ENCODE measurements around the gene BBS12. TPM values are rescaled to one million over a fixed set of nuclear protein-coding genes. Genes with fewer than 3 reads are reported as not detected.
"Not testable (repeated sequence)": the region's sequence is repeated elsewhere in the genome, so short reads cannot be mapped to it uniquely, and the experiment has no call there.

Gene BBS12
- total and polyA plus RNA-seq, 2 donors from 2014 or later: 8.3 to 9.9 TPM

DNA sequence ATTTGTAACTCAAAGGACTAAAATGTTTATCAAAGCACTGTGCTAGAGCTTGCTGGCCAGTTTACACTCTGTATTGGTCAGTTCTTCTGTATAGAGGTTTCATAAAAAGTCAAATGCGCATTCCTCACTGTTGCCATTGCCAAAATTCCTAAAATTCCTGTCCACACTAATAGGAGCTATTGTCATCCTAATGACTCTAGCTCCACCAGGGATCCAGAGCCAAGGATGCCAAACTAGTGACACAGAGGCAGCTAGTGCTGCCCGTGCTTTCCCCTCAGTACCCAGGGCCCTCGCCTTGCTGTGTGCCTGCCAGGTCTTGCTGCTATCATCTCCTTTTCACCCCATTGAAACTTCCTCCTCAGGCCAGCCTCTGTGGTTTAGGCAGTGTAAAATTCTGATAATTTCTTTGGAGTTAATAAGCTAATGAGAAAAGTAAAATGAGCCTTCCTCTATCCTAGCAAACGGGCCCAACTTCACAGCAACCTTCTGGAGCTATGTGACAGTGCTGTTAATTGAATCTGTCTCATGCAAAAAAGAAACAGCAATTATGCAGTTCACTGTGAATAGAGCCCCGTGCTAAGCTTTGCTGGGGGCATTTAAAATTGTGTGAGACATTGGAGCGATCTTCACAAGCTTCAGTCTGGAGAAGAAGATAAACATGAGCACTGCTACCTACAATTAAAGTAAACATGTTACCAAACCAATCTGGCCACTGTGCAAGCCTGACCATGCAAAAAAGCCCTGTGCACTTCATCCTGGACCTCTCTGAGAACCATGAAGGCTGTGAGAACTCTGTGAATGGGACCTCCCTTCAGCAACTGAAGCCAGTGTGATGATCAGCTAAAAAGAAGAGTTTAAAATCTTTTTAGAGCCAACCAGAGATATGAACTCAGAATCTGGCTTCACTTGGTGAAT, 51.1 kb downstream of the BBS12 start:
- H3K4me3 ChIP-seq (ENCODE audit: low read length in 3 of 3): peak overlapping the region in 1 of 3 donors; percentile 19
- no peaks in the 10 kb centered on the region for H3K9me3 ChIP-seq (ENCODE audit: control insufficient read depth in 2 of 3, insufficient read depth in 1 of 3, low read length in 3 of 3)
- H3K36me3 ChIP-seq (ENCODE audit: control insufficient read depth in 2 of 3, insufficient read depth in 3 of 3, low read length in 3 of 3): no peaks in the 10 kb centered on the region
- DNase-seq (peak in 3 of 5 donors; percentile 7 to 76 (median 34)), FAIRE-seq (no peak)
- TF ChIP-seq, protein P1, sequence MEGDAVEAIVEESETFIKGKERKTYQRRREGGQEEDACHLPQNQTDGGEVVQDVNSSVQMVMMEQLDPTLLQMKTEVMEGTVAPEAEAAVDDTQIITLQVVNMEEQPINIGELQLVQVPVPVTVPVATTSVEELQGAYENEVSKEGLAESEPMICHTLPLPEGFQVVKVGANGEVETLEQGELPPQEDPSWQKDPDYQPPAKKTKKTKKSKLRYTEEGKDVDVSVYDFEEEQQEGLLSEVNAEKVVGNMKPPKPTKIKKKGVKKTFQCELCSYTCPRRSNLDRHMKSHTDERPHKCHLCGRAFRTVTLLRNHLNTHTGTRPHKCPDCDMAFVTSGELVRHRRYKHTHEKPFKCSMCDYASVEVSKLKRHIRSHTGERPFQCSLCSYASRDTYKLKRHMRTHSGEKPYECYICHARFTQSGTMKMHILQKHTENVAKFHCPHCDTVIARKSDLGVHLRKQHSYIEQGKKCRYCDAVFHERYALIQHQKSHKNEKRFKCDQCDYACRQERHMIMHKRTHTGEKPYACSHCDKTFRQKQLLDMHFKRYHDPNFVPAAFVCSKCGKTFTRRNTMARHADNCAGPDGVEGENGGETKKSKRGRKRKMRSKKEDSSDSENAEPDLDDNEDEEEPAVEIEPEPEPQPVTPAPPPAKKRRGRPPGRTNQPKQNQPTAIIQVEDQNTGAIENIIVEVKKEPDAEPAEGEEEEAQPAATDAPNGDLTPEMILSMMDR (IDR thresholded peaks at IDR 0.05; ENCODE audit: borderline replicate concordance, extremely low read depth, insufficient read depth): no peak
- H3K27ac ChIP-seq (ENCODE audit: low read depth in 2 of 2, low read length in 2 of 2): no peak overlapping the region
- no peak overlapping the region for H3K9ac ChIP-seq (ENCODE audit: low read length in 3 of 3)
- peaks cover 0 to 4% (median 0%) of the 10 kb centered on the region in 3 donors for H3K4me1 ChIP-seq (ENCODE audit: control insufficient read depth in 2 of 3, insufficient read depth in 2 of 3, low read depth in 1 of 3, low read length in 3 of 3)
- intact Hi-C loops (cut with DNase I): no loop called here
- no peaks in the 10 kb centered on the region for H3K27me3 ChIP-seq (ENCODE audit: control insufficient read depth, insufficient read depth, low read length)

DNA sequence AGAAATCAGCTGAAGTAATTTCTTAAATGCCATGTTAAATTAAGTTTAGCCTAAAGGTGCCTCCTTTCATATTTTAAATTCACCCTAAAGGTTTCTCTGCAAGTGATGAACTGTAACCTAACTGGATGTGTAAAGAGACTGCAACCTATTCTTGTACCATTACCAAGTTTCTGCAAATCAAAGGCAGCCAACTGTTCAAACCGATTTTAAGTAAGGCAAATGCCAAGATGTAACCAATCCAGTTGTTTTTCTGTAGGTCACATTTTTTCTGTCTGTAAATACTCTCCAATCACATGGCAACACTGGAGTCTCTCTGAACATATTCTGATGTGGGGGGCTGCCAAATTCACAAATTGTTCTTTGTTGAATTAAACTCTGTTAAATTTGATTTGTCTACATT, 51.8 kb downstream of the BBS12 start:
- FAIRE-seq (no peak), DNase-seq (no peak)
- no peaks in the 10 kb centered on the region for H3K27me3 ChIP-seq (ENCODE audit: control insufficient read depth, insufficient read depth, low read length)
- H3K27ac ChIP-seq (ENCODE audit: low read depth in 2 of 2, low read length in 2 of 2): no peak overlapping the region
- H3K9me3 ChIP-seq (ENCODE audit: control insufficient read depth in 2 of 3, insufficient read depth in 1 of 3, low read length in 3 of 3): no peaks in the 10 kb centered on the region
- H3K4me3 ChIP-seq (ENCODE audit: low read length in 3 of 3): no peak overlapping the region
- TF ChIP-seq, protein P1 (IDR thresholded peaks at IDR 0.05; ENCODE audit: borderline replicate concordance, extremely low read depth, insufficient read depth): no peak
- peaks cover 0 to 4% (median 0%) of the 10 kb centered on the region in 3 donors for H3K4me1 ChIP-seq (ENCODE audit: control insufficient read depth in 2 of 3, insufficient read depth in 2 of 3, low read depth in 1 of 3, low read length in 3 of 3)
- H3K9ac ChIP-seq (ENCODE audit: low read length in 3 of 3): no peak overlapping the region
- intact Hi-C loops (cut with DNase I): no loop called here
- H3K36me3 ChIP-seq (ENCODE audit: control insufficient read depth in 2 of 3, insufficient read depth in 3 of 3, low read length in 3 of 3): no peaks in the 10 kb centered on the region

DNA sequence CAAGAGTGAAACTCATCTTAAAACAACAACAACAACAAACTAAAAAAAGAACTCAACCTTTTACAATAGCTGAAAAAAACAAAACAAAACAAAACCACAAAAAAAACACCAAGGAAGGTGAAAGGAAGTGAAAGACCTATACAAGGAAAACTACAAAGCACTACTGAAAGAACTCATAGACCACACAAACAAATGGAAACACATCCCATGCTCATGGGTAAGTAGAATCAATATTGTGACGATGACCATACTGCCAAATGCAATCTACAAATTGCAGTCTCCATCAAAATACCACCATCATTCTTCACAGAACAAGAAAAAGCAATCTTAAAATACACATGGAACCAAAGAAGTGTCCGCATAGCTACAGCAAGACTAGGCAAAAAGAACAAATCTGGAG, 52.6 kb downstream of the BBS12 start:
- intact Hi-C loops (cut with DNase I): no loop called here
- H3K36me3 ChIP-seq (ENCODE audit: control insufficient read depth in 2 of 3, insufficient read depth in 3 of 3, low read length in 3 of 3): no peaks in the 10 kb centered on the region

DNA sequence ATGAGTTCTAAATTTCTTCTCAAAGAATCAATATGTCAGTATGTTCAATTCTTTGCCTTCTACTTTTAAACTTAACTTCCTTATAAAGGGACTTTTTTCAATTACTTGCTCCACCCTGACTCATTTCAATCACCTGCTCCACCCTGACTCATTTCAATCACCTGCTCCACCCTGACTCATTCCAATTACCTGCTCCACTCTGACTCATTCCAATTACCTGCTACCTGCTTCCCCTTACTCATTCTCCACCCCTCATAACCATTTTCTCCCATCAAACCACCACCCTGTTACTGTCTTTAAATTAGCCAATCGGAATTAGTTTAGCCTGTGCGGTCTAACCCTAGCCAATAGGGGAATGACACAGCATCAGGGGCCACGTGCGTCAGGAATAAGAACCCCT, 53.8 kb downstream of the BBS12 start:
- H3K27ac ChIP-seq (ENCODE audit: low read depth in 2 of 2, low read length in 2 of 2); intact Hi-C loops (cut with DNase I); H3K4me3 ChIP-seq (ENCODE audit: low read length in 3 of 3); H3K9me3 ChIP-seq (ENCODE audit: control insufficient read depth in 2 of 3, insufficient read depth in 1 of 3, low read length in 3 of 3); H3K36me3 ChIP-seq (ENCODE audit: control insufficient read depth in 2 of 3, insufficient read depth in 3 of 3, low read length in 3 of 3); DNase-seq; H3K4me1 ChIP-seq (ENCODE audit: control insufficient read depth in 2 of 3, insufficient read depth in 2 of 3, low read depth in 1 of 3, low read length in 3 of 3); H3K9ac ChIP-seq (ENCODE audit: low read length in 3 of 3); H3K27me3 ChIP-seq (ENCODE audit: control insufficient read depth, insufficient read depth, low read length); FAIRE-seq: not testable (repeated sequence)

More for the DNA sequence above, 52.6 kb downstream of the BBS12 start:
- TF ChIP-seq, protein P1 (IDR thresholded peaks at IDR 0.05; ENCODE audit: borderline replicate concordance, extremely low read depth, insufficient read depth): no peak
- no peak overlapping the region for H3K9ac ChIP-seq (ENCODE audit: low read length in 3 of 3)
- FAIRE-seq: no peak
- no peak for DNase-seq
- peaks cover 0 to 4% (median 0%) of the 10 kb centered on the region in 3 donors for H3K4me1 ChIP-seq (ENCODE audit: control insufficient read depth in 2 of 3, insufficient read depth in 2 of 3, low read depth in 1 of 3, low read length in 3 of 3)
- no peak overlapping the region for H3K27ac ChIP-seq (ENCODE audit: low read depth in 2 of 2, low read length in 2 of 2)
- H3K4me3 ChIP-seq (ENCODE audit: low read length in 3 of 3): no peak overlapping the region
- H3K27me3 ChIP-seq (ENCODE audit: control insufficient read depth, insufficient read depth, low read length): no peaks in the 10 kb centered on the region
- no peaks in the 10 kb centered on the region for H3K9me3 ChIP-seq (ENCODE audit: control insufficient read depth in 2 of 3, insufficient read depth in 1 of 3, low read length in 3 of 3)

DNA sequence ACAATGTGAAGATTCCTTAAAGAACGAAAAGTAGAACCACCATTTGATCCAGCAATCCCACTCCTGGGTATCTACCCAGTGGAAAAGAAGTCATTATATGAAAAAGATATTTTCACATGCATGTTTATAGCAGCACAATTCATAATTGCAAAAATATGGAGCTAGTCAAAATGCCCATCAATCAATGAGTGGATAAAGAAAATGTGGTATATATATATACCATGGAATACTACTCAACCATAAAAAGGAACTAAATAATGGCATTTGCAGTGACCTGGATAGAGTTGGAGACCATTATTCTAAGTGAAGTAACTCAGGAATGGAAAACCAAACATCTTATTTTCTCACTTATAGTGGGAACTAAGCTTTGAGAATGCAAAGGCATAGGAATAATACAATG, 54.4 kb downstream of the BBS12 start:
- H3K27ac ChIP-seq (ENCODE audit: low read depth in 2 of 2, low read length in 2 of 2): not testable (repeated sequence)

More for the DNA sequence above, 54.4 kb downstream of the BBS12 start:
- H3K9me3 ChIP-seq (ENCODE audit: control insufficient read depth in 2 of 3, insufficient read depth in 1 of 3, low read length in 3 of 3); H3K9ac ChIP-seq (ENCODE audit: low read length in 3 of 3); H3K36me3 ChIP-seq (ENCODE audit: control insufficient read depth in 2 of 3, insufficient read depth in 3 of 3, low read length in 3 of 3); H3K4me3 ChIP-seq (ENCODE audit: low read length in 3 of 3); H3K27me3 ChIP-seq (ENCODE audit: control insufficient read depth, insufficient read depth, low read length); H3K4me1 ChIP-seq (ENCODE audit: control insufficient read depth in 2 of 3, insufficient read depth in 2 of 3, low read depth in 1 of 3, low read length in 3 of 3); DNase-seq; FAIRE-seq; intact Hi-C loops (cut with DNase I): not testable (repeated sequence)

Data from kidney (tissue), 14 donors.